Cardiac muscle cell (in vitro differentiated cells and primary cell): ENCODE measurements around the gene USP12. TPM values are rescaled to one million over a fixed set of nuclear protein-coding genes. Genes with fewer than 3 reads are reported as not detected.

Source experiments
- DNase-seq, 2 donors: peaks; one replicate each; pipeline versions ENCODE4 v3.0.0 to v3.0.0-alpha.2; 2010 to 2017; ENCODE audit warnings: low read depth in 1 of 2, low spot score in 1 of 2
- H3K27ac ChIP-seq: fragments of 200-600 bp; sonication (generic); 2 replicates; pipeline ENCODE4 v1.5.1; 2016
- H3K27me3 ChIP-seq: fragments of 200-600 bp; sonication (generic); 2 replicates; pipeline ENCODE4 v1.6.0; 2016; ENCODE audit warnings: control low read depth
- H3K36me3 ChIP-seq: fragments of 200-600 bp; sonication (generic); 2 replicates; pipeline ENCODE4 v1.5.1; 2016; ENCODE audit warnings: control low read depth
- H3K4me1 ChIP-seq: fragments of 200-600 bp; sonication (generic); 2 replicates; pipeline ENCODE4 v1.8.1; 2017; ENCODE audit warnings: low read depth, mild to moderate bottlenecking, mixed run types
- H3K4me3 ChIP-seq: fragments of 200-600 bp; sonication (generic); 2 replicates; pipeline ENCODE4 v1.5.1; 2016; ENCODE audit warnings: mild to moderate bottlenecking
- H3K9me3 ChIP-seq: fragments of 200-600 bp; sonication (generic); 2 replicates; pipeline ENCODE4 v1.5.1; 2017; ENCODE audit warnings: low read depth, mild to moderate bottlenecking, control low read depth
- polyA plus RNA-seq: library from polyadenylated mRNA; unstranded; fragments of >200 nt; fragmentation: Nextera tagmentation; extraction: Ambion mirVana; gene quantifications from 2 replicates; pipeline ENCODE4 v1.2.1, GENCODE V29; 2016
- total RNA-seq: library from RNA; depleted of rRNA; stranded (reverse); fragments of >200 nt; gene quantifications from 2 replicates; pipeline ENCODE4 v1.2.3, GENCODE V29; 2016
- TF ChIP-seq, protein P1 (sequence below): IDR thresholded peaks from 2 replicates; pipeline ENCODE4 v1.5.1; 2012; ENCODE audit warnings: low read depth, mild to moderate bottlenecking, low read length

USP12 gene
- total and polyA plus RNA-seq, 2 experiments from 2014 or later = 7.5 to 10.1 TPM

GRCh38 chr13:27086599-27087265 lies 84.9 kb downstream of the USP12 start:
- H3K27ac ChIP-seq = no peak overlapping the region
- H3K4me1 ChIP-seq = no peaks in the 10 kb centered on the region
- no peaks in the 10 kb centered on the region for H3K27me3 ChIP-seq
- no peaks in the 10 kb centered on the region for H3K9me3 ChIP-seq
- peaks cover 9% of the 10 kb centered on the region for H3K36me3 ChIP-seq
- H3K4me3 ChIP-seq = no peak overlapping the region
- no peak for DNase-seq
- TF ChIP-seq, protein P1, sequence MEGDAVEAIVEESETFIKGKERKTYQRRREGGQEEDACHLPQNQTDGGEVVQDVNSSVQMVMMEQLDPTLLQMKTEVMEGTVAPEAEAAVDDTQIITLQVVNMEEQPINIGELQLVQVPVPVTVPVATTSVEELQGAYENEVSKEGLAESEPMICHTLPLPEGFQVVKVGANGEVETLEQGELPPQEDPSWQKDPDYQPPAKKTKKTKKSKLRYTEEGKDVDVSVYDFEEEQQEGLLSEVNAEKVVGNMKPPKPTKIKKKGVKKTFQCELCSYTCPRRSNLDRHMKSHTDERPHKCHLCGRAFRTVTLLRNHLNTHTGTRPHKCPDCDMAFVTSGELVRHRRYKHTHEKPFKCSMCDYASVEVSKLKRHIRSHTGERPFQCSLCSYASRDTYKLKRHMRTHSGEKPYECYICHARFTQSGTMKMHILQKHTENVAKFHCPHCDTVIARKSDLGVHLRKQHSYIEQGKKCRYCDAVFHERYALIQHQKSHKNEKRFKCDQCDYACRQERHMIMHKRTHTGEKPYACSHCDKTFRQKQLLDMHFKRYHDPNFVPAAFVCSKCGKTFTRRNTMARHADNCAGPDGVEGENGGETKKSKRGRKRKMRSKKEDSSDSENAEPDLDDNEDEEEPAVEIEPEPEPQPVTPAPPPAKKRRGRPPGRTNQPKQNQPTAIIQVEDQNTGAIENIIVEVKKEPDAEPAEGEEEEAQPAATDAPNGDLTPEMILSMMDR = no peak

- H3K9me3 ChIP-seq = no peaks in the 10 kb centered on the region
- H3K27me3 ChIP-seq = no peaks in the 10 kb centered on the region
- no peak overlapping the region for H3K4me3 ChIP-seq
- peaks cover 6% of the 10 kb centered on the region for H3K4me1 ChIP-seq
- no peak for DNase-seq
- TF ChIP-seq, protein P1 = no peak
- peaks cover 15% of the 10 kb centered on the region for H3K36me3 ChIP-seq
- no peak overlapping the region for H3K27ac ChIP-seq
These were observed 88.4 kb downstream of the USP12 start for GRCh38 chr13:27083183-27083582.

DNA sequence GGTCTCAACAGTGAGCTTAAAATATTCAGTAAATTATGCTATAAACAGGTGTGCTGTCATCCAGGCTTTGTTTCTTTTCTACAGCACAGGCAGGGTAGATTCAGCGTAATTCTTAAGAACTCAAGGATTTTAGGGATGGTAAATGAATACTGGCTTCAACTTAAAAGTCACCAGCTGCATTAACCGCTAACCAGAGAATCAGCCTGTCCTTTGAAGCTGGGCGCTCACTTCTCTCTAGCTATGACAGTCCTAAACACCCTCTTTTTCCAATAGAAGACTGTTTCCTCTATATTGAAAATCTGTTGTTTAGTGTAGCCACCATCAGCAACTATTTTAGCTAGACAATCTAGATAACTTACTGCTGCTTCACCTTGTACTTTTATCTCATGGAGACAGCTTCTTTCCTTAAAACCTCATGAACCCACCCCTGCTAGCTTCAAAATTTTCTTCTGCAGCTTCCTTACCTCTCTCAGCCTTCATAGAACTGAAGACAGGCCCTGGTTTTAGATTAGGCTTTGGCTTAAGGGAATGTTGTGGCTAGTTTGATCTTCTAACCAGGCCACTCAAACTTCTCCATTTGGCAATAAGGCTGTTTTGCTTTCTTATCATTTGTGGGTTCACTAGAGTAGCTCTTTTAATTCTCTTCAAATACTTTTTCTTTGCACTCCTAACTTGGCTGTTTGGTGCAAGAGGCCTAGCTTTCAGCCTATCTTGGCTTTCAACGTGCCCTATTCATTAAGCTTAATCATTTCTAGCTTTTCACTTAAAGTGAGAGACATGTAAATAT lies 89.5 kb downstream of the USP12 start:
- Histone ChIP-seq H3K27me3 (no peaks in the 10 kb centered on the region), H3K36me3 (peaks cover 15% of the 10 kb centered on the region), H3K9me3 (no peaks in the 10 kb centered on the region), H3K27ac (no peak overlapping the region), H3K4me1 (peaks cover 6% of the 10 kb centered on the region), H3K4me3 (no peak overlapping the region)
- DNase-seq = peak in 1 of 2 donors; percentile 32
- TF ChIP-seq, protein P1 = no peak

GRCh38 chr13:27080018-27080948 lies 91.3 kb downstream of the USP12 start:
- Histone ChIP-seq H3K27me3 (no peaks in the 10 kb centered on the region), H3K27ac (peak overlapping the region; percentile 43), H3K4me3 (no peak overlapping the region), H3K4me1 (peaks cover 6% of the 10 kb centered on the region), H3K36me3 (peaks cover 6% of the 10 kb centered on the region), H3K9me3 (no peaks in the 10 kb centered on the region)
- TF ChIP-seq, protein P1 = no peak
- DNase-seq = no peak

DNA sequence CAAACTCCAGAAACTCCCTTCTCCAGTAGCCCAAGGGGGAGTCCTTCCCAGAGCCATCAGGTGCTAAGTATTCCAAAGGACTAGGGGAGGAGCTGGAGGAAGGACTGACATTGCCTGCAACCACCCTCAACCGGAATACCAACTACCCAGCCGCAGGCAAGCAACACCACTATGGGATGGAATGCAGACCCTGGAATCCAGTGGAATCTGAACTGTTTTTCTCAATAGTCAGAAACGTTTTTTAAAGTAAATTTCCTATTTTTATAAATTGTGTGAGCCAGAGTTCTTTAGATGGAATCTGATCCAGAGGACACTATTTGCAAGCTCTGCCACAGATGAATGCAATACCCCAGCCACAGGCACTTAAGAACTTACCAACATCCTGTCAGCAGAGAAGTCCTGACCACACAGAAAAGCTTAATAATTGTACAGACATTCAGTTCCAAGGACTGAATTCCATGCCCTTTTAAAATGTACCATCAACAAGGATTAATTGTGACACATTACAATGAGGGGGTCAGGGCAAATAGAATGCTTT lies 92.1 kb downstream of the USP12 start:
- Histone ChIP-seq H3K36me3 (peaks cover 6% of the 10 kb centered on the region), H3K27me3 (no peaks in the 10 kb centered on the region), H3K9me3 (no peaks in the 10 kb centered on the region), H3K27ac (peak overlapping the region; percentile 43), H3K4me1 (peaks cover 6% of the 10 kb centered on the region), H3K4me3 (no peak overlapping the region)
- peak; percentile 10 to 72 for DNase-seq
- TF ChIP-seq, protein P1 = no peak
